SH-SY5Y (cell line): ENCODE measurements around the gene MIPEP.

Experiments
- GATA2 ChIP-seq: IDR thresholded peaks from 2 replicates; pipeline ENCODE4 v1.6.1; 2011; ENCODE audit warnings: mild to moderate bottlenecking, low read depth, low read length
- GATA3 ChIP-seq: IDR thresholded peaks from 2 replicates; pipeline ENCODE4 v1.6.1; 2011; ENCODE audit warnings: low read depth, mild to moderate bottlenecking, low read length, moderate library complexity

- TF ChIP-seq GATA3 (no peak), GATA2 (no peak)
Observed at GRCh38 chr13:23729531-23729930, 159.7 kb downstream of the MIPEP start.
